Left forelimb (tissue), 1 donor: Measurements from ENCODE around the gene EYA4.
"Not testable (repeated sequence)": the region's sequence is repeated elsewhere in the genome, so short reads cannot be mapped to it uniquely, and the experiment has no call there.

Experiments
- DNase-seq: peaks from one replicate; pipeline ENCODE4 v3.0.0-alpha.2; 2018; ENCODE audit warnings: low spot score

EYA4 gene

DNA sequence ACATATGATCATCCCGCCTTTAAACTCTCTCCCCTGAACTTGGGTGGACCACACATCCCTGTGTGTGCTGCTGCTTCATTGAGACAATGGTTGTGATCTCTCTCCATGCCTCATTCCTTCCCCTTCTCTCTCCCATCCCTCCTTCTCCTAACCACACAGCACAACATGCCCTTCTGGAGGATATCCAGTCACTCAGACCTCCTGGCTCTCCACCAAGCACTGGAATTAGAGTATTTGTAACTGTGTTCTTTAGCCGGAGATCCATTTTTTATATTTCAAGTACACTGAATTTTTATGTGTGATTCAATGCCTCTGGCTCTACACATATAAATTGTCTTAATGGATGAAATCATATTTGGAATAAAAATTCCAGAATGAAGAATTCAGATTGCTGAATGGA lies 287.4 kb downstream of the EYA4 start:
- DNase-seq = no peak

DNA sequence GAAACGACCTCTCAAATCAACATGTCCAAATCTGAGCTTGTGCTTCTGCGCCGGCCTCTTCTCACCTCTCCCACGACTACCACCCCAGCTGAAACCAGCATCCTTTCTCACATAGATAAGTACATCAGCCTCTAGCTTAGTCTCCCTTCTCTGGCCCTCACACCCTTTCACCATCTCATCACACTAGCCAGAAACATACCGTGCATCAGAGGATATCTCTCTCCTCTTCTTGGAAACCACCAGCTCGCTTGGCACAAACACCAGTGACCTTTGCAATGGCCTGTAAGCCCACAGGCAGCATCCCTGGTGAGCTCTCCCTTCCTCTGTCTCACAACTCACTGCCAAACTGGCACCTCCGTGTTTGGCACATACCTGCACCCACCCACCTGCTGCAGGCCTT lies 291.8 kb downstream of the EYA4 start:
- DNase-seq = no peak

DNA sequence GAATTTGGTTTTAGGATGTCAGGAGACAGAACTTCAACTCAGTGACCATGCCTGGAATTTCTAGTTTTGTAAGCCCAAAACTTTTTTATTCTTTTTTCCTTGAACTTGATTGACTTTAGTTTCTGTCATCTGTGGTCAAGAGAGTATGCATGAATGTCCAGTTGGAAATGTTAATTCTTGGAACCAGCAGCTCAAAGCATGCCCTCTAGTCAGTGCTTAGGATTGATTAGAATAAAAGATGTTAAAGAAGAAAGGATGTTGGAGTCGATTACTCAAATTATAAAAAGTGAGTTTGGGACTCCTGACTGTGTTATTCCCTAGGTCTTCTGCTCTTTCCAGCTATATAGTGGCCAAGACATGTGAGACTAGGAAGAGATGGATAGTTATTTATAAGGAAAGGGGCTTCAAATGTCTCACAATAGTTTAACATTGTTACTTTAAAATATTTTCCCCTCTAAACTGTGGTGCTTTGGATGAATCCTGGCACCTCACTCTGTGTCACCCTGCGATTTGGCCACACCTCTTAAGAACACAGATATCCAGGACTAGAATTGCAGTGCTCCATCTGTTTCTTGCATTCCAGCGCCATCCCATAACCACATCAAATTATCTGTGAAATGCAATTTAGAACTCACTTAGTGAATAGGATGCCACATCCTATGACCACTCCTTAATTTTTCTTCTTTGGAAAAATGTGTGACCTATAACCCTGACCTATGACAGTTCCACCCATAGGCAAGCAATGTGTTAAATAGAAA lies 298.5 kb downstream of the EYA4 start:
- no peak for DNase-seq

DNA sequence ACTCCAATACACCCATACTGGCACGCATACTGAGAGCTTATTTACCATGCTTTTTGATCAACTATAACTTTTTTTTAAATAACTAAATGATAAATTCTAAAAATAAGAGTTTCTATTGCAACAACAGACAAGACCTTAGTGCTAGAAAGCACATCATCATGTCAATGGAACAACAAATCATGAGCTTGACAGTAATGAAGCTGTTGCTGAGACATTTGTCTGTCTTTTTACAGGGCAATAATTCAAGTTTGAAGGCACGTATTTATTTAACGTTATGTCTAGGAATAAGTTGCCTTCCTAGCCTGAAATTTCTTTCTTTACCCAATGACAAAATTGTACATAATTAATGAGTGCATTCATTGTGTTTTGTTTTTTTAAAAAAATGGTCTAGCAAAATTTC lies 299.2 kb downstream of the EYA4 start:
- no peak for DNase-seq

DNA sequence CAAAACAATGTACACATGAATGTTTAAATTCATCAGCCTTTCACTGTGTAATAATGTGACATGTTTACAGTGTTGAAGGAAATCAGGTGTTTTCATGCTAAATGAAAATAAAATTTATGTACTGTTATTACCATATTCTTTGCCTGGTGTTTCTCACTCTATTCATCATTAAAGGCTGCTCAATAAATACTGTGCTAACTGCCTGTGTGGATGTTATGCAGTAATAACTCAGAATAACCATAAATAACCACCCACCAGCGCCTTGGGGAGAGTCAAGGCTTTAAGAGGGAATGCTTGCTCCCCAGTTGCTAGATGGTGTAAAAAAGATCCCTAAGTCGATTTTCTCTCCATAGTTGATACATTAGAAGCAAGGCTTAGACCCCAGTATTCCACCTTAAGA lies 299.9 kb downstream of the EYA4 start:
- DNase-seq = no peak

DNA sequence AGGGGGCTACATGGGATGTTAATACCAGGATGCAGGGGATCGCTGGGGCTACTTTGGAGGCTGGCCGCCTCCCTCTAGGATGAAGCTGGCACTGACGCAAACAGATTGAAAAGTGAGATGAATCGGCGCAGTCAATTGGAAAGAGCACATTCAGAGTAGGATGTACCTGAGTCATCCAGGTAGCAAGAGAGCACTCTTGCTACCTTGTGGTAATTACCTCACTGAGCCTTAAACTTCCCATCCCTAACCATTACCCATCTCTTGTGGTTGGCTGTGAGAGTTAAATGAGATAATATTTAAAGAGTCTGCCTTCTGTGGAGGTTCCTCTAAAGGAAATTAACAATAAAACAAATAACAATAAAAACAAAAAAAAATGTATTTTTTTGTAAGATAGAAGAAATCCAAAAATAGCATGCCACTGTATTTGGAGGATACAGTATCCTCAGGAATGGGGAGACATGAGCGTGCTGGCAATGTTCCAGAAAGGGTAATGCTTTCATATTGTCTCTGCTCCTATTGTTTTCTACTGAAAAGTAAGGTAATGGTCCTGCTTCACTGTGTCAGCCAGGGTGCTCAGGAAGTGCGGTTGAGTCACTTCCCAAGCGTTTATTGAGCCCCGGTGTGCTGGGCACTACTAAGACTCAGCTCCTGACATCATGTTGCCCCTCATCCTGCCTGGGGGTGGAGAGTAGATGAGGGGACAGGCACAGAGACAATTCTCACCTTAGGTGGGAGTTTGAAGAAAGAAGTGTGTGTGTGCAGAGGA lies 301.1 kb downstream of the EYA4 start:
- no peak for DNase-seq

DNA sequence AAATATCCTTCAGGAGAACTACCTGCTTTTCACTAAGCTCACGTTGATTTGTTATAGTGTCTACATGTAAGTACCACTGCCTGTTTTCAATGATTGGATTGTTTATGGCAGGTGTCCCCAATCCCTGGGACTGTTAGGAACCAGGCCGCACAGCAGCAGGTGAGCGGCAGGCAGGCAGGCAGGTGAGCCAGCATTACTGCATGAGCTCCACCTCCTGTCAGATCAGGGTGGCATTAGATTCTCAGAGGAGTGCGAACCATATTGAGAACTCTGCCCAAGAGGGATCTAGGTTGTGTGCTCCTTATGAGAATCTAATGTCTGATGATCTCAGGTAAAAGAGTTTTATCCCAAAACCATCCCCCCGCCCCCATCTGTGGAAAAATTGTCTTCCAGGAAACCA lies 303.3 kb downstream of the EYA4 start:
- DNase-seq = no peak

DNA sequence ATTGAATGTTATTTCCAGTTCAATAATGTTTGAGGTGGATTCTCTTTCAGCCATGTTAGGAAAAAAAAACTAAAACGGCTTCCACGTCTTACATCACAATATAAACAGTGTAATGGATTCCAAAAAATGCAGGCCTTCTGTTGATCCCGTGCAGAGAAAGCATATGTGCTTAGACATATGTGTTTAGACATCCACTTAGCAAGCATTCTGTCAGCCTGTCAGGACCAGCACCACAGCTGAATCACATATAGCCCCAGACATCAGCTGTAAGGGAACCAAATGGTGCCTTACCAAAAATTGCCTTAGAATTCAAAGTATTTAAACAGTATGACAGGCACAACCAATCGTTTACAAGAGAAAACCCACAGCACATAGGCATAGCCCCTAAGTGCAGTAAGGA lies 304.9 kb downstream of the EYA4 start:
- no peak for DNase-seq

DNA sequence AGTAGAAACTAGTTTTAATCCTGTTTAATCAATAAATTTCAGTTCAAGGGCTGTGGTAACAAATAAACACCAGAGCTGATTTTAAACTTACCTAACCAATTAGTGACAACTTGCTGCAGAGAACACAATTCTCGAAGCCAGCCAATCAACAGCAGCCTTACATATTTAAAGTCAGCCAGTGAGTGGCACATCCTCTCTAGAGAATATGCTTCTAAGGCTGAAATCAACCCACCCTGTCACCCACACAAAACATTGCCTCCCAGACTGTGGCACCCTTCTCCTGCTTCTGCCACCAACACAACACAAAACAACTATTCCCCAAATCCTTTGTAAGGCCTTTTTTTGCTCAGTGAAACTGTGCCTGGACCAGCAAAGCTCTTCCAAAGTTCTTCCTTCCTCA lies 306.0 kb downstream of the EYA4 start:
- no peak for DNase-seq

DNA sequence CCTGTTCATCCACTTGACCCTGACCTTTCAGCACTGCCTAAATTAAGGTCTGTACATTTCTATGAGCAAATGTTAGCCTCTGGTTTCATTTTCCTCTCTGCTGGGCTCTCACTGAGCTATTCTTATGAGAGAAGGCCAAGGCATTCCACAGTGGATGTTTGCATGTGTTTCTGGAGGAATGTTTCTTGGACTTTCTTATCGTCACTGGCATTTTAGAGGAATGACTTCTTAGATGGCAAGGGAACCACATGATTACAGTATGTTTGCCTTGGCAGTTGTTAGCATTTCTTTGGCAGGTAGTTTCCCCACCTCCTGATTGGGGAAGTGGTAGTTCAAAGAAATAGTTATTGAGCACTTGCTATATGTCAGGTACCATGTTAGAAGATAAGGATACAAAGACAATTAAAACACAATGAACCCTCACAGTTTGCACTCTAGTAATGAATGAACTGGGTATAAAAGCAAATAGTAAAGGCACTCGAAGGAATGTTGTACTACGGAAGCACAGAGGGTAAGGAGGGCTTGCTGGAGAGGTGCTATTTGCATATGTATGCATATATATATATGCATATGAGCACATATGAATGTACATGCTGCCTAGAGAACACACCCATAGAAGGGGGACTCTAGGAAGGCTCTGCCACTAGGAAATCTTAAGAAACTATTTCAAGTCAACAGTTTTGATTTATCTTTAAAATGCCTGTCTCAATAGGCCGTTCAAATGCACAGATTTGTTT lies 307.4 kb downstream of the EYA4 start:
- DNase-seq = no peak

DNA sequence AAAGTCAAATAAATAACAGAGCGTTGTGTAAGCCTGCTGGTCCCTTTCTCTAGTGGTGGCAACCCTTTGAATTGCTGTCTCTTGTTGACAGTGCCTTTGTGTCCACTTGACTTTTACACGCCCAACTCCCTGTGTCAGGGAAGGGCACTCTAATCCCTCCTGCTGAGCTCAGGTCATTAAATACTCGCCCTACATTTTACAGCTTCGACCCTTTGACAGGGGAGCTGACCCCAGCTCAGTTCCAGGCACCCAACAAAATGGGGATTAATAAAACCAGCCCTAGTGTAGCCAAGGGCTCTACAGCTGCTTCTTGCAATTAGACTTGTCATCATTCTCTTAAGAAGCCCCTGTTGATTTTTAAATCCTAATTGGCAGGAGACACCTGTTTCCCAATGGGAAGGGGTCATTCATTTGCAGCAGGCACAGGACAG lies 308.2 kb downstream of the EYA4 start:
- DNase-seq = no peak

DNA sequence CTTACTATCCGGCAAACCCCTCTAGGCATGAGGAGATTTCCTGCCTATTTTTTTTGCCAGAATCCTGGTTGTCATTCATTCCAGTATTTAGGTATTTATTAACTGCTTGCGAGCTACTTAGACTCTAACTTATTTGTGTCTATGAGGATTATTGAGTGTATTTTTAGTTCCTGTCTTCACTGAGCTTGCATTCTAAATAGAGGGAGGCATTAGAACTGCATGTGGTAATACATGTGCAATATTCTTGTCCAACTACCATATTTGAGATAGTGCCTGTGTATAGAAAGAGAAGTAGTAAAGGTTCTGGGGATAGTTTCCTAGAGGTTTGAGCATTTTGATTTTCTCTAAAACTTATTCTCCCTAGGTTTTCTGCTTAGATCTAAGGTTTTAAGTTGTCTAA lies 308.9 kb downstream of the EYA4 start:
- no peak for DNase-seq

DNA sequence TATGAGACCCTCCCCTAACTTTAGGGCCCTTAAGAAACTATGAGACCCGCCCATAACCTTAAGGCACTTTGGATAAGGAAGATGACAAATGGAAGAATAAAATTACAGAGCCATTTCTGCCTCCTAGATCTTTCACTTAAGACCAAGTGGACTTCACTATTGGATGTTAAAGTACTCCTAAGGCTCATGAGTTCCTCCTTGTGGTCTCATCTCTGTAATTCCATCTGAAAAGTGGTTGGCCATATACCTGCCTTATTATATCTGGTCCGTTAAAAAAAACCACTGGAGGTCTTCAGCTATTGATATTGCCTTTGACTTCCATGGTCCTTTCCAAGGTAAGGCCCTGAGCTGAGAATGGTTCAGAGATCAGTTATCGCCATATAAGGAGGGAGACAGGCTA lies 310.3 kb downstream of the EYA4 start:
- no peak for DNase-seq

DNA sequence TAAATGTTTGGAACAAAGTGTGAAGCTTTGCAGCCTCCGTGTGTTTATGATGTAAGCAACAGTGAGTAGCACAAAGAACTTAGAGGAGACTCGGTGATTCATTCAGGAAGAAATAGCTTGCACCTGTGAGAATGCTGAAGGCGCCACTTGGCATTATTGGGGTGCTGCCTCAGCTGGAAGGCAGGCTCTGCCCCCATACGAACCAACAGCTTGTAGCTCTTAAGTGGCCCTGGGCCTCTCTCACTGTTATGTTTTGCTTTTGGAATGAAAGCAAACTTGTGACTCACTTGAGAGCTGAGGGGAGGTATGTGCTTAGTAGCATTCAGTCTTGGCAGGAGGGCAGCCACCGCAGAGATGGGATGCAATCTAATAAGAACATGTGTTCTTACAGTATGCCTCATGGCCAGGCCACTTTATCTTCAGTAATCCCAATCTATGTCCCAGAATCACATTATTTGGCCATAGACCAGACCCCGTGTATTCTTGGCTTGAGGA lies 310.7 kb downstream of the EYA4 start:
- no peak for DNase-seq

DNA sequence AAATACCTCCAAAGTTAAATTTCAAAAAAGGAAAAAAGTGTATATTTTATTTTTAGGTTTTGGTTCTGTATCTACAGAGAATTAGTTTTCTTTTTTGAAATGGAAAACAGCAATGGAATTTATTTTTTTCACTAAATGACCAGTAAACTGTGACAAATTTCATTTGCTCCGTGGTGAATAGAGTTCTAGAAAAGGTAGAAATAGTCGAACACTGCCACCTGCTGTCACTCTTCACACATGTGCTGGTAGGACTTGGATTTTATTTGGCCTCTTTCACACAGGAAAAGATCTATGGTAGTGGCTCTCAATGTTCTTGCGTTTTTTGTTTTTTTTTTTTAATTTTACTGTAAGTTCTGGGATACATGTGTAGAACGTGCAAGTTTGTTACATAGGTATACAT lies 312.5 kb downstream of the EYA4 start:
- DNase-seq = no peak

DNA sequence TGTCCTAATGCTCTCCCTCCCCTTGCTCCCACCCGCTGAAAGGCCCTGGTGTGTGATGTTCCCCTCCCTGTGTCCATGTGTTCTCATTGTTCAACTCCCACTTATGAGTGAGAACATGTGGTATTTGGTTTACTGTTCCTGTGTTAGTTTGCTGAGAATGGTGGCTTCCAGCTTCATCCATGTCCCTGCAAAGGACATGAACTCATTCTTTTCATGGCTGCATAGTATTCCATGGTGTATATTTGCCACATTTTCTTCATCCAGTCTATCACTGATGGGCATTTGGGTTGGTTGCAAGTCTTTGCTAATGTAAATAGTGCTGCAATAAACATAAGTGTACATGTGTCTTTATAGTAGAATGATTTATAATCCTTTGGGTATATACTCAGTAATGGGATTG lies 313.0 kb downstream of the EYA4 start:
- not testable (repeated sequence) for DNase-seq

DNA sequence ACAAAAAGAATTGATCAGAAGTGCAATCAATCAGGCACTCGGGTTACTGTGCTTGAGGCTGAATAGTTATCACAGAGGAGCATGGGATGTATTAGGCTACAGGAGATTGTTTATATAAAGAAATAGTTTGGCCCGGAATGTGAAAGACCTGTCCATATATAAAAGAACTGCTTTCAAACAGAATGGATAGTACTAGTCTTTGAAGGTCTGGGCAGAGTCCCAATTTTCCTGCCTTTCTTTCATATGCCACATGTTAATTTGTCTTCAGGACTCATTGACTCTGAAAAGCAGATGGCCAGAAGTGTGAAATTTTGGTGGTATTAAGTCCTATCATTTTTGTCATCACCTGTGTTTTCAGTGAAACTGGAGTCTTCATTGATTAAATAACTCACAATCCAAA lies 314.5 kb downstream of the EYA4 start:
- DNase-seq = no peak

DNA sequence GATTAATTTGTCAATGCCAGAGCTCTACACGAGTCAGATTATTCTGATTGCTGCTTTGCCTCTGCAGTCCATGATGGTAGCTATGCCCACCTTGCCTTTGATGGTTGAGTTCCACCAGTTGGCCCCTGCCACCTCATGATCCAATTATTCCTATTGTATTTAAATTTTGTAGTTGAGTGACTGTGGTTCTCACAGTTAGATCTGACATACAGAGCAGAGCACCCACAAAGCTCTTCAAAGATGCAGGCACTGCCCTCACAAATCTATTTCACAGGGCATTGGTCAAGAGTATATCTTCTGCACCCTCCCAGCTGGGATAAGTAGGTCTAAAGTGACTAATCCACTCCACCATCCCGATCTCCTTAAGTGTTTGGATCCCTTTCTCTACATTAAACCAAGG lies 318.8 kb downstream of the EYA4 start:
- DNase-seq = no peak

DNA sequence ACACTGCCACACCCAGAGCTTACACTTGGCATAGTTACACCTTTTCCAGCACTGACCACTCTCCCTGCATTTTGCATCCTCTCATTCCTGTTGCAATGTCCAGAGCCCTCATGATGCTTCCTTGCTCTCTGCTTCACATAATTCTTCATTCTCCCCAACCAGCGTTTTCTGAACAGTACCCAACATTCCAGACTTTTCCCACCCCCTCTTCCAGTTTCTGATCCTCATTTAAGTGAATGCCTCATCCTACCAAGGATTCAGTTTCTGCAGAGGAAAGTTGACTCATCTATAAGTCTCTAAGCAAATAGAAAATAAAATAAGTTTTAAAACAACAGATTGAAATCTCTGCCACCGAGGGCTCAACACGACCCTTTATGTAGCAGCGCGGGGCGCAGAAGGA lies 326.5 kb downstream of the EYA4 start:
- no peak for DNase-seq

DNA sequence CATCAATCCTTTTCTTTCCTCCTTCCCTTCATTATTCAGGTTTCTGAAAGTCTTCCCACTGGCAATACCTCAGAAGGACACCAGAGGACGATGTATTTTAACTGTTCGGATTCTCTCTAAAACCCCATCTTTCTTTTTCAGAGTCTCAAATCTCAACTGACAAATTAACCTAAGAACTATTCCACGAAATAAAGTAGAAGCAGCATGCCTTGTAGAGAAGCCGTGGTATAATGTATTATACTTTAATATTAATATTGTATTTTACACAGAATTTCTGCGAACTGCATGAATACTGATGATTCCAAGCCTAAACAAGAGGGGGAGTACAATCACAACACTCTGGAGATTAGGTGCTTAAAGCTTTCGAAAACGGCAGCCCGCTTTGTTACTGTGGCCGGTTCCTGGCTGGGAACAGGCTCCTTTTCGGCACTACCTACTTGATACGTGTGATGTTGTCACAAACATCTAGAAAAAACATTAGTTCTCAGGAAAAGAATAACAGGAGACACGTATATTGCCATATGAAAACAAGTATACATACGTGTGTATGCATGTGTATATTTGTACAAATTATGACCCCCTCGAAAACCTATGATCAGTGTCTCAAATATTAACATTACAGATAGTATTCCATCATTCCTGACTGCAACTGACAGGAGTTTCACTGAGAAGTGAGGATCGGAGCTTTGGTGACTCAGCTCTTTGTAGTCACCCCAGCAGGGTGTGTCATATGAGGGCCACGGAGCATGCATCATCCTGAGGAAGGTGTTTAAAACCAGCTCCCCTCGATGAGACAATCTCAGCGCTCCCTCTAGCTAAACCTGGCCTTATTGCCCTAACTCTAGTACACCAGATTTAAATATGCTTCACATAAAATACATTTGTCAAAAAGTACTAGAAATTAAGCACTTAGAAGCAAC lies 328.1 kb downstream of the EYA4 start:
- no peak for DNase-seq

DNA sequence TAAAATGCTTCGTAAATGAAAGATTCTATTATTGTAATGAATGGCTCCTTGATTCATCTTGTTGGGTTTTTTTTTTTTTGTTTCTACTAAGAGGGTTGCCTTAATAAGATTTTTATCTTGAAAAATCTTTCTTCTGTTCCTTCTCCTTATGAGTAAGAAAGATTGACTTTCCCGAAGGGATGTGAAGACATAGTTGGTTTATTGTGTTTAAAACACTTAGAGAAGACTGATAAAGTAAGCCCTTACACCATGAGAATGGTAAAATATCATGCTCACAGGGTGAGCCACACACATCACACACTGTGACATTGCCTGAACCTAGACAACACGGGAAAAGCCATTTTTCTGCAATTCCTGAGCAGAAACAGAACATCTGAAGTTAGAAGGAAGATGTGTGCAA lies 330.5 kb downstream of the EYA4 start:
- no peak for DNase-seq

DNA sequence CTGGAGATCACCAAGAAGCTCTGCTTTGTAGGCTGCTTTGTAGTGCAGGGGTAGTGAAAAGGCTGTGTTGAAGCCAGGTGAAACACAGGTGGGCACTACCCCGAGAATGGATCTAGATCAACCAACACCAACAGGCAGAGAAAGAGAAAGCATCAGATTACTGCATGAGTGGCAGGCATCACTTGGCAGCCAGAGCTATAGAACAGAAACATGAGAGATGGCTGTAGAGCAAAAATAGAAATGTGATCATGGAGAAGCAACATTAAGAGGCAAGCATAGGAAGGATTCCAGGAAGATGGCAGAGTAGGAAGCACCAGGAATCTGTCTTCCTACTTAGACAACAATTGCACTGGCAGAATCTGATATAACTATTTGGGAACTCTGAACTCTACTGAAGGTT lies 336.7 kb downstream of the EYA4 start:
- no peak for DNase-seq
